Measurements from ENCODE around the gene GLI1. TPM values are rescaled to one million over a fixed set of nuclear protein-coding genes. Genes with fewer than 3 reads are reported as not detected.
A peak's percentile ranks its signal among the peaks of the same experiment; 100 is the strongest.

The GLI1 gene
- total and polyA plus RNA-seq, 2 donors (not counting 1 experiment from before 2014, with no cell fraction given) = 0.40 to 2.0 TPM

DNA sequence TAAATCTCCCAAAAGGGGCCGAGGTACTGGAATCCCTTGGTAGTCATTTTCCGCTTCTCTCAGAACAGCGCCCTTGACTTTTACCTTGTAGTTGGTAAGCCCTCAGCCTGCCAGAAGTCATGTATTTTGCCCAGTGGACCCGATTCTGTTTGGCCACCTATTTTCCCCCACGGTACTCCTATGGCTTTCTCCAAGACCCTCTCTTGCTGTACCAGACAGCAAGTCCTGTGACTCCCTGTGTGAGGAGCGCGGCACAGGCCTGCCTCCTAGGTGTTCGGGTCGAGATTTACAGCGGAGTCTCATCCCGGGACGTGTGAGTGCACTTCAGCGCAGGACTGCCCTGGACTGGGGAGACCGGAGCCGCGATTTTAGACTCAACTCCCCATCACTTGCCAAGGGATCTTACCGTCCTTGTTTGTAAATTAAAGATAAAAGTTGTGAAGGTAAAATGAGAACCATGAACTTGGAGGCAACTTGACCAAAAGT lies 62.0 kb downstream of the GLI1 start:
- H3K27me3 ChIP-seq (ENCODE audit: control insufficient read depth, insufficient read depth, low read length) = no peaks in the 10 kb centered on the region
- no peak overlapping the region for H2AFZ ChIP-seq (ENCODE audit: low read length)
- H3K4me2 ChIP-seq (ENCODE audit: extremely low read depth, insufficient read depth, low read length) = peak overlapping the region; percentile 80
- peaks cover 3% of the 10 kb centered on the region for H4K20me1 ChIP-seq (ENCODE audit: control insufficient read depth, extremely low read depth, insufficient read depth, low read length)
- H3K4me1 ChIP-seq (ENCODE audit: control insufficient read depth, extremely low read depth, insufficient read depth, low read length) = peaks cover 32% of the 10 kb centered on the region
- peak overlapping the region in 1 of 4 experiments; percentile 68 for H3K4me3 ChIP-seq (replicated peaks in 1 of 4; ENCODE audit: control extremely low read depth in 1 of 4, insufficient read depth in 1 of 4, low read depth in 3 of 4, low read length in 4 of 4)
- no peak for TF ChIP-seq EZH2 (IDR thresholded peaks at IDR 0.05; ENCODE audit: low read length, missing control alignments)
- TF ChIP-seq, protein P1, sequence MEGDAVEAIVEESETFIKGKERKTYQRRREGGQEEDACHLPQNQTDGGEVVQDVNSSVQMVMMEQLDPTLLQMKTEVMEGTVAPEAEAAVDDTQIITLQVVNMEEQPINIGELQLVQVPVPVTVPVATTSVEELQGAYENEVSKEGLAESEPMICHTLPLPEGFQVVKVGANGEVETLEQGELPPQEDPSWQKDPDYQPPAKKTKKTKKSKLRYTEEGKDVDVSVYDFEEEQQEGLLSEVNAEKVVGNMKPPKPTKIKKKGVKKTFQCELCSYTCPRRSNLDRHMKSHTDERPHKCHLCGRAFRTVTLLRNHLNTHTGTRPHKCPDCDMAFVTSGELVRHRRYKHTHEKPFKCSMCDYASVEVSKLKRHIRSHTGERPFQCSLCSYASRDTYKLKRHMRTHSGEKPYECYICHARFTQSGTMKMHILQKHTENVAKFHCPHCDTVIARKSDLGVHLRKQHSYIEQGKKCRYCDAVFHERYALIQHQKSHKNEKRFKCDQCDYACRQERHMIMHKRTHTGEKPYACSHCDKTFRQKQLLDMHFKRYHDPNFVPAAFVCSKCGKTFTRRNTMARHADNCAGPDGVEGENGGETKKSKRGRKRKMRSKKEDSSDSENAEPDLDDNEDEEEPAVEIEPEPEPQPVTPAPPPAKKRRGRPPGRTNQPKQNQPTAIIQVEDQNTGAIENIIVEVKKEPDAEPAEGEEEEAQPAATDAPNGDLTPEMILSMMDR (conservative IDR thresholded peaks at IDR 0.05 in 1 of 2, IDR thresholded peaks at IDR 0.05 in 1 of 2; ENCODE audit: low read depth in 1 of 2, low read length in 2 of 2) = no peak
- peaks cover 59% of the 10 kb centered on the region for H3K79me2 ChIP-seq (ENCODE audit: control insufficient read depth, insufficient read depth, low read length)
- H3K9ac ChIP-seq (ENCODE audit: insufficient read depth, low read length) = no peak overlapping the region
- H3K9me3 ChIP-seq (ENCODE audit: control insufficient read depth, insufficient read depth, low read depth, low read length) = no peaks in the 10 kb centered on the region
- peaks cover 16% of the 10 kb centered on the region for H3K36me3 ChIP-seq (ENCODE audit: control insufficient read depth, insufficient read depth, low read length)
- H3K27ac ChIP-seq (ENCODE audit: insufficient read depth, low read length) = peak overlapping the region; percentile 98
- DNase-seq (ENCODE audit: low read depth in 2 of 2) = peak; percentile 58 to 59

Other genes with a start within 250 kb of the GLI1 start
- gene NXPH4, start 243.0 kb upstream of the GLI1 start, total RNA-seq = 0.50 and 1.0 TPM in 2 replicates
- gene NXPH4, start 243.0 kb upstream of the GLI1 start, polyA plus RNA-seq = 0.30 and 1.9 TPM in 2 replicates
- 358 and 380 TPM in 2 replicates for gene SHMT2, start 230.1 kb upstream of the GLI1 start, total RNA-seq
- gene SHMT2, start 230.1 kb upstream of the GLI1 start, polyA plus RNA-seq = 139 and 154 TPM in 2 replicates
- 0.26 and 0.33 TPM in 2 replicates for gene STAC3, start 208.6 kb upstream of the GLI1 start, total RNA-seq
- gene STAC3, start 208.6 kb upstream of the GLI1 start, polyA plus RNA-seq = 0.18 and 0.33 TPM in 2 replicates
- 11.3 and 21.3 TPM in 2 replicates for gene R3HDM2, start 28.7 kb upstream of the GLI1 start, total RNA-seq
- gene R3HDM2, start 28.7 kb upstream of the GLI1 start, polyA plus RNA-seq = 18.5 and 22.8 TPM in 2 replicates
- gene INHBC, start 25.0 kb upstream of the GLI1 start, total RNA-seq = not detected in 2 replicates
- gene INHBC, start 25.0 kb upstream of the GLI1 start, polyA plus RNA-seq = 0.05 TPM in 1 of 2 replicates, not detected in the other
- gene INHBE, start 4.5 kb upstream of the GLI1 start, total RNA-seq = 9.2 and 26.4 TPM in 2 replicates
- 0.41 and 0.67 TPM in 2 replicates for gene INHBE, start 4.5 kb upstream of the GLI1 start, polyA plus RNA-seq
- under 0.01 TPM in 2 replicates for gene ARHGAP9, start 20.1 kb downstream of the GLI1 start, total RNA-seq
- gene ARHGAP9, start 20.1 kb downstream of the GLI1 start, polyA plus RNA-seq = 0.08 and 0.10 TPM in 2 replicates
- 223 and 352 TPM in 2 replicates for gene MARS1, start 28.3 kb downstream of the GLI1 start, total RNA-seq
- 89.9 and 103 TPM in 2 replicates for gene MARS1, start 28.3 kb downstream of the GLI1 start, polyA plus RNA-seq
- 249 and 265 TPM in 2 replicates for gene DDIT3, start 60.7 kb downstream of the GLI1 start, total RNA-seq
- 32.5 and 57.8 TPM in 2 replicates for gene DDIT3, start 60.7 kb downstream of the GLI1 start, polyA plus RNA-seq
- gene MBD6, start 63.0 kb downstream of the GLI1 start, total RNA-seq = 5.1 and 7.1 TPM in 2 replicates
- gene MBD6, start 63.0 kb downstream of the GLI1 start, polyA plus RNA-seq = 3.0 and 3.1 TPM in 2 replicates
- 101 and 108 TPM in 2 replicates for gene DCTN2, start 87.4 kb downstream of the GLI1 start, total RNA-seq
- gene DCTN2, start 87.4 kb downstream of the GLI1 start, polyA plus RNA-seq = 211 and 229 TPM in 2 replicates
- 0.51 and 1.3 TPM in 2 replicates for gene KIF5A, start 90.3 kb downstream of the GLI1 start, total RNA-seq
- gene KIF5A, start 90.3 kb downstream of the GLI1 start, polyA plus RNA-seq = 0.53 and 0.89 TPM in 2 replicates
- 9.0 and 11.9 TPM in 2 replicates for gene PIP4K2C, start 131.4 kb downstream of the GLI1 start, total RNA-seq
- gene PIP4K2C, start 131.4 kb downstream of the GLI1 start, polyA plus RNA-seq = 24.3 and 25.2 TPM in 2 replicates
- gene DTX3, start 145.0 kb downstream of the GLI1 start, total RNA-seq = 16.4 and 30.4 TPM in 2 replicates
- gene DTX3, start 145.0 kb downstream of the GLI1 start, polyA plus RNA-seq = 12.1 and 17.3 TPM in 2 replicates
- gene ARHGEF25, start 151.7 kb downstream of the GLI1 start, total RNA-seq = 34.4 and 40.0 TPM in 2 replicates
- gene ARHGEF25, start 151.7 kb downstream of the GLI1 start, polyA plus RNA-seq = 12.1 and 15.7 TPM in 2 replicates
- 0.51 and 2.3 TPM in 2 replicates for gene B4GALNT1, start 173.4 kb downstream of the GLI1 start, total RNA-seq
- gene B4GALNT1, start 173.4 kb downstream of the GLI1 start, polyA plus RNA-seq = 1.3 and 3.4 TPM in 2 replicates
- 170 and 260 TPM in 2 replicates for gene OS9, start 234.3 kb downstream of the GLI1 start, total RNA-seq
- 274 and 316 TPM in 2 replicates for gene OS9, start 234.3 kb downstream of the GLI1 start, polyA plus RNA-seq

Data from fibroblast of lung (primary cell).